Measurements from ENCODE around the gene ZNF264.
"Not testable (repeated sequence)": the region's sequence is repeated elsewhere in the genome, so short reads cannot be mapped to it uniquely, and the experiment has no call there.

Gene ZNF264

GRCh38 chr19:57191141-57192076 is at the start of gene ZNF264:
ZNF264 (plus strand) TSS chr19:57191500; CDS start chr19:57191914, 414 bp downstream.
- peaks cover 51% of the 10 kb centered on the region for H3K9me3 Mint-ChIP-seq
- H3K4me1 Mint-ChIP-seq (ENCODE audit: low read depth): peaks cover 19% of the 10 kb centered on the region
- H3K27me3 Mint-ChIP-seq (ENCODE audit: low read depth): peaks cover 3% of the 10 kb centered on the region
- peak within 1 kb of the TSS; percentile 95 for H3K4me3 Mint-ChIP-seq
- H3K27ac Mint-ChIP-seq: peak within 1 kb of the TSS; percentile 92
- peaks cover 59% of the 10 kb centered on the region for H3K36me3 Mint-ChIP-seq (ENCODE audit: low read depth)

- no peaks in the 10 kb centered on the region for H3K4me1 Mint-ChIP-seq (ENCODE audit: low read depth)
- H3K27me3 Mint-ChIP-seq (ENCODE audit: low read depth): no peaks in the 10 kb centered on the region
- H3K27ac Mint-ChIP-seq: no peak overlapping the region
- no peaks in the 10 kb centered on the region for H3K36me3 Mint-ChIP-seq (ENCODE audit: low read depth)
- H3K9me3 Mint-ChIP-seq: peaks cover 45% of the 10 kb centered on the region
- no peak overlapping the region for H3K4me3 Mint-ChIP-seq
These were observed 49.6 kb upstream of the ZNF264 start for GRCh38 chr19:57141699-57142098.

GRCh38 chr19:57152921-57153320 is 38.4 kb upstream of the ZNF264 start:
- no peak overlapping the region for H3K4me3 Mint-ChIP-seq
- no peak overlapping the region for H3K27ac Mint-ChIP-seq
- H3K27me3 Mint-ChIP-seq (ENCODE audit: low read depth): no peaks in the 10 kb centered on the region
- no peaks in the 10 kb centered on the region for H3K4me1 Mint-ChIP-seq (ENCODE audit: low read depth)
- peaks cover 2% of the 10 kb centered on the region for H3K36me3 Mint-ChIP-seq (ENCODE audit: low read depth)
- H3K9me3 Mint-ChIP-seq: peaks cover 43% of the 10 kb centered on the region

GRCh38 chr19:57161985-57162539 is 29.2 kb upstream of the ZNF264 start:
- peaks cover 46% of the 10 kb centered on the region for H3K9me3 Mint-ChIP-seq
- no peak overlapping the region for H3K27ac Mint-ChIP-seq
- no peaks in the 10 kb centered on the region for H3K36me3 Mint-ChIP-seq (ENCODE audit: low read depth)
- no peaks in the 10 kb centered on the region for H3K4me1 Mint-ChIP-seq (ENCODE audit: low read depth)
- H3K4me3 Mint-ChIP-seq: no peak overlapping the region
- no peaks in the 10 kb centered on the region for H3K27me3 Mint-ChIP-seq (ENCODE audit: low read depth)

GRCh38 chr19:57165846-57166245 is 25.5 kb upstream of the ZNF264 start:
- no peak overlapping the region for H3K27ac Mint-ChIP-seq
- H3K4me1 Mint-ChIP-seq (ENCODE audit: low read depth): no peaks in the 10 kb centered on the region
- no peaks in the 10 kb centered on the region for H3K27me3 Mint-ChIP-seq (ENCODE audit: low read depth)
- no peak overlapping the region for H3K4me3 Mint-ChIP-seq
- no peaks in the 10 kb centered on the region for H3K36me3 Mint-ChIP-seq (ENCODE audit: low read depth)
- peaks cover 41% of the 10 kb centered on the region for H3K9me3 Mint-ChIP-seq

GRCh38 chr19:57167385-57167784 is 23.9 kb upstream of the ZNF264 start, which contains the start of gene DUXA:
DUXA (minus strand) TSS chr19:57167485; CDS start chr19:57167443, 42 bp downstream.
- H3K4me3 Mint-ChIP-seq: no peak within 1 kb of the TSS
- peaks cover 43% of the 10 kb centered on the region for H3K9me3 Mint-ChIP-seq
- peaks cover 2% of the 10 kb centered on the region for H3K36me3 Mint-ChIP-seq (ENCODE audit: low read depth)
- H3K27ac Mint-ChIP-seq: no peak within 1 kb of the TSS
- H3K4me1 Mint-ChIP-seq (ENCODE audit: low read depth): peaks cover 2% of the 10 kb centered on the region
- no peaks in the 10 kb centered on the region for H3K27me3 Mint-ChIP-seq (ENCODE audit: low read depth)

- Mint-ChIP-seq H3K4me3 (peak overlapping the region; percentile 72), H3K27ac (no peak overlapping the region), H3K4me1 (ENCODE audit: low read depth) (peaks cover 3% of the 10 kb centered on the region), H3K36me3 (ENCODE audit: low read depth) (peaks cover 2% of the 10 kb centered on the region), H3K27me3 (ENCODE audit: low read depth) (no peaks in the 10 kb centered on the region), H3K9me3 (peaks cover 45% of the 10 kb centered on the region)
These were observed 19.7 kb upstream of the ZNF264 start for GRCh38 chr19:57171551-57172081.

GRCh38 chr19:57190301-57190700 is 999 bp upstream of the ZNF264 start:
- Mint-ChIP-seq H3K9me3 (peaks cover 50% of the 10 kb centered on the region), H3K27me3 (ENCODE audit: low read depth) (peaks cover 3% of the 10 kb centered on the region), H3K4me1 (ENCODE audit: low read depth) (peaks cover 19% of the 10 kb centered on the region), H3K4me3 (peak overlapping the region; percentile 85), H3K36me3 (ENCODE audit: low read depth) (peaks cover 49% of the 10 kb centered on the region), H3K27ac (no peak overlapping the region)

GRCh38 chr19:57192077-57192420 is 749 bp downstream of the ZNF264 start:
- Mint-ChIP-seq H3K27ac (peak overlapping the region; percentile 92), H3K36me3 (ENCODE audit: low read depth) (peaks cover 65% of the 10 kb centered on the region), H3K27me3 (ENCODE audit: low read depth) (peaks cover 3% of the 10 kb centered on the region), H3K4me1 (ENCODE audit: low read depth) (peaks cover 19% of the 10 kb centered on the region), H3K9me3 (peaks cover 57% of the 10 kb centered on the region), H3K4me3 (peak overlapping the region; percentile 95)

- H3K9me3 Mint-ChIP-seq: peaks cover 53% of the 10 kb centered on the region
- H3K27ac Mint-ChIP-seq: peak overlapping the region; percentile 31
- peaks cover 3% of the 10 kb centered on the region for H3K27me3 Mint-ChIP-seq (ENCODE audit: low read depth)
- H3K4me1 Mint-ChIP-seq (ENCODE audit: low read depth): peaks cover 19% of the 10 kb centered on the region
- peak overlapping the region; percentile 95 for H3K4me3 Mint-ChIP-seq
- peaks cover 75% of the 10 kb centered on the region for H3K36me3 Mint-ChIP-seq (ENCODE audit: low read depth)
These were observed 1.7 kb downstream of the ZNF264 start for GRCh38 chr19:57192993-57193392.

GRCh38 chr19:57197874-57198273 is 6.6 kb downstream of the ZNF264 start:
- H3K27ac Mint-ChIP-seq; H3K4me1 Mint-ChIP-seq (ENCODE audit: low read depth); H3K27me3 Mint-ChIP-seq (ENCODE audit: low read depth); H3K4me3 Mint-ChIP-seq: not testable (repeated sequence)
- Mint-ChIP-seq H3K9me3 (peaks cover 53% of the 10 kb centered on the region), H3K36me3 (ENCODE audit: low read depth) (peaks cover 89% of the 10 kb centered on the region)

GRCh38 chr19:57202160-57202559 is 10.9 kb downstream of the ZNF264 start:
- H3K4me1 Mint-ChIP-seq (ENCODE audit: low read depth): no peaks in the 10 kb centered on the region
- H3K27me3 Mint-ChIP-seq (ENCODE audit: low read depth): no peaks in the 10 kb centered on the region
- H3K4me3 Mint-ChIP-seq: no peak overlapping the region
- H3K27ac Mint-ChIP-seq: no peak overlapping the region
- H3K36me3 Mint-ChIP-seq (ENCODE audit: low read depth): peaks cover 84% of the 10 kb centered on the region
- peaks cover 50% of the 10 kb centered on the region for H3K9me3 Mint-ChIP-seq

- Mint-ChIP-seq H3K27me3 (ENCODE audit: low read depth) (no peaks in the 10 kb centered on the region), H3K4me1 (ENCODE audit: low read depth) (no peaks in the 10 kb centered on the region), H3K4me3 (no peak overlapping the region), H3K9me3 (peaks cover 62% of the 10 kb centered on the region), H3K36me3 (ENCODE audit: low read depth) (peaks cover 75% of the 10 kb centered on the region), H3K27ac (no peak overlapping the region)
These were observed 19.1 kb downstream of the ZNF264 start for GRCh38 chr19:57210381-57210780.

GRCh38 chr19:57212109-57212508 is 20.8 kb downstream of the ZNF264 start:
- Mint-ChIP-seq H3K27ac (no peak overlapping the region), H3K36me3 (ENCODE audit: low read depth) (peaks cover 73% of the 10 kb centered on the region)

GRCh38 chr19:57227502-57227901 is 36.2 kb downstream of the ZNF264 start:
- H3K36me3 Mint-ChIP-seq (ENCODE audit: low read depth): peaks cover 2% of the 10 kb centered on the region
- peaks cover 37% of the 10 kb centered on the region for H3K9me3 Mint-ChIP-seq
- H3K4me3 Mint-ChIP-seq: no peak overlapping the region
- H3K27ac Mint-ChIP-seq: no peak overlapping the region
- no peaks in the 10 kb centered on the region for H3K4me1 Mint-ChIP-seq (ENCODE audit: low read depth)
- no peaks in the 10 kb centered on the region for H3K27me3 Mint-ChIP-seq (ENCODE audit: low read depth)

More at GRCh38 chr19:57212109-57212508, 20.8 kb downstream of the ZNF264 start:
- no peaks in the 10 kb centered on the region for H3K4me1 Mint-ChIP-seq (ENCODE audit: low read depth)
- no peak overlapping the region for H3K4me3 Mint-ChIP-seq
- peaks cover 71% of the 10 kb centered on the region for H3K9me3 Mint-ChIP-seq
- H3K27me3 Mint-ChIP-seq (ENCODE audit: low read depth): no peaks in the 10 kb centered on the region

Data from T-helper 1 cell treated with Interleukin-12 subunit alpha and Interleukin-12 subunit beta and Interleukin-4 antibody, amounts not matched to agents 30 μg/mL and 1 μg/mL, for 36 hours (primary cell).